Stimulated activated CD8-positive, alpha-beta memory T cell treated with anti-CD3 and anti-CD28 coated beads, Interleukin-7, amount 100 ng/mL, for 48 hours (primary cell): ENCODE data around the gene MRPL14.
"Not testable (repeated sequence)": the region's sequence is repeated elsewhere in the genome, so short reads cannot be mapped to it uniquely, and the experiment has no call there.

Source experiments
- DNase-seq, 2 donors: peaks; one replicate each; pipeline ENCODE4 v3.0.0-alpha.2; 2020; ENCODE audit warnings: low read depth in 1 of 2; ENCODE audit errors: extremely low read depth in 1 of 2

Gene MRPL14

GRCh38 chr6:44102527-44102926, 24.7 kb downstream of the MRPL14 start:
- DNase-seq: no peak

- DNase-seq: no peak
Measured at GRCh38 chr6:44101832-44102231, 25.4 kb downstream of the MRPL14 start.

GRCh38 chr6:44100088-44100550, 27.1 kb downstream of the MRPL14 start:
- DNase-seq: no peak

- DNase-seq: no peak
Measured at GRCh38 chr6:44099192-44099591, 28.1 kb downstream of the MRPL14 start.

GRCh38 chr6:44097782-44098317, 29.4 kb downstream of the MRPL14 start:
- no peak for DNase-seq

- peak; percentile 47 to 52 for DNase-seq
Measured at GRCh38 chr6:44096612-44097011, 30.6 kb downstream of the MRPL14 start.

GRCh38 chr6:44095243-44095623, 32.0 kb downstream of the MRPL14 start:
- not testable (repeated sequence) for DNase-seq

- no peak for DNase-seq
Measured at GRCh38 chr6:44094403-44095242, 32.6 kb downstream of the MRPL14 start.

- DNase-seq: no peak
Measured at GRCh38 chr6:44093750-44094402, 33.4 kb downstream of the MRPL14 start.

GRCh38 chr6:44093066-44093465, 34.2 kb downstream of the MRPL14 start:
- DNase-seq: no peak

- no peak for DNase-seq
Measured at GRCh38 chr6:44091981-44092884, 35.0 kb downstream of the MRPL14 start.

GRCh38 chr6:44091356-44091755, 35.9 kb downstream of the MRPL14 start:
- DNase-seq: not testable (repeated sequence)

- DNase-seq: no peak
Measured at GRCh38 chr6:44090465-44090864, 36.8 kb downstream of the MRPL14 start.

GRCh38 chr6:44088827-44089590, 38.2 kb downstream of the MRPL14 start:
- no peak for DNase-seq

GRCh38 chr6:44087623-44088022, 39.6 kb downstream of the MRPL14 start:
- no peak for DNase-seq

- no peak for DNase-seq
Measured at GRCh38 chr6:44086931-44087574, 40.2 kb downstream of the MRPL14 start.

- DNase-seq: no peak
Measured at GRCh38 chr6:44085219-44085618, 42.0 kb downstream of the MRPL14 start.

GRCh38 chr6:44084231-44085014, 42.8 kb downstream of the MRPL14 start:
- no peak for DNase-seq

GRCh38 chr6:44082872-44083321, 44.4 kb downstream of the MRPL14 start:
- no peak for DNase-seq
